T-helper 2 cell treated with Interferon-gamma antibody and Interleukin-4, amounts not matched to agents 100 ng/mL and 5 ng/mL, for 36 hours (primary cell): ENCODE measurements around the gene TMEM143. TPM values are rescaled to one million over a fixed set of nuclear protein-coding genes. Genes with fewer than 3 reads are reported as not detected.

ENCODE experiments used
- intact Hi-C: fragments of 100-400 bp; cut with micrococcal nuclease; formaldehyde crosslinking; loops from one replicate; pipeline ENCODE4 v1.15.1; 2023
- total RNA-seq: library from RNA; stranded (reverse); gene quantifications from 2 replicates; pipeline ENCODE4 v1.2.3, GENCODE V29; 2022

The TMEM143 gene
- total RNA-seq = 14.4 and 17.6 TPM in 2 replicates

DNA sequence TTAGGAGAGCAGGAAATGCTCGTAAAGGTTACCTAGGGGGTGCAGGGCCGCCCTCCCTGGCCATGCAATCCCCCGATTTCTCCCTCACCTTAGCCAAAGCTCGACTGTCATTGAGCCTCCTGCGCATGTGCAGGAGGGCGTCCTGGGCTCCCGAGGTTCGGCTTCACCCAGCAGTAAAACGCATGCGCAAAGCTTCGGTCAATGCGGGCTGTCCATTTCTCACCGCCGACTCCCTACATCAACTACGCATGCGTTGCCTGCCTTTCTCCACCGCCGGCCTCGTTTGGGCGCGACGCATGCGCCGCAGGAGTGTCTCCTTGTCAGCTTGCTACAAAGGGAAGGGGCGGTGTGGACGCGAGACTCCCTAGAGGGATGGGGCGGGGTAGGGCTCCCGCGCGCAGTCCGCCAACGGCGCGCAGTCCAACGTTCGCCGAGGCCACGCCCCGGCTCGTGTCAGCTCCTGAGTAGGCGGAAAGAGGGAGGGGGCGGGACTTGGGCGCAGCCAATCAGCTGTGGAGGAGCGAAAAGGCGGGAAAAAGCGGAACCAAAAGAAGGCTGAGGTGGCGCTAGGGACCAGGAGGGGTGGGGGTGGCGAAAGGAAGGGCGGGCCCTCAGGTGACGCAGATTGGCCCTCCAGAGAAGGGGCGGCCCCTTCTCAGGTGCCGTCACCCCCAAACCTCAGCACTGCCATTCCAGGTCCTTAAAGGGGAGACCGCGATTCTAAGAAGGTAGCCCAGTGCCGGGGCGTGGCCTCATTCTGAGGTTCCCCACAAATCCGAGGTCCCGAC lies at the start of gene TMEM143, which contains the start of gene SYNGR4:
Gene TMEM143 (minus strand): TSS at position 131 of the 788 bp plus-strand sequence. CDS start 20 bp downstream, at position 111.
Gene SYNGR4 (plus strand): TSS at position 558 of the 788 bp plus-strand sequence. CDS start 1,476 bp downstream, outside the sequence.
- intact Hi-C loops = loop anchor here (1.0 to 5.0 kb wide), 10 partner anchors 34 to 1507 kb away; partner anchors contain the start of genes CARD8, CYTH2, DBP and GRWD1

DNA sequence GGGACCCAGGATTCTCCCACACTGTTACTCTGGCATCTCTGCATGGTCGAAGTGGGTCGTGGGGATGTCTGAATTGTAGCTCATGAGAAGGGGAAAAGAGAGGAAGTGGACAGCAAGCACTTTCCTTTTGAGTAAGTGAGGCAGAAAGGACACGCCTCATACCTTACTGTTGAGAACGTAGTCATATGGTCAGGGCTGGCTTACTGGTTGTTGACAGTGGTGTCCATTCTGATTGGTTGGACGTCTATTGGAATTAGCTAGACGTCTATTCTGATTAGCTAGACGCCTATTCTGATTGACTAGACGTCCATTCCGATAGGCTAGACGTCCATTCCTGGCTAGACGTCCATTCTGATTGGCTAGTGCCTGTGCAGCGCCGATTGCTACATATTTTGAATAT lies 42.1 kb upstream of the TMEM143 start:
- intact Hi-C loops = no loop called here

DNA sequence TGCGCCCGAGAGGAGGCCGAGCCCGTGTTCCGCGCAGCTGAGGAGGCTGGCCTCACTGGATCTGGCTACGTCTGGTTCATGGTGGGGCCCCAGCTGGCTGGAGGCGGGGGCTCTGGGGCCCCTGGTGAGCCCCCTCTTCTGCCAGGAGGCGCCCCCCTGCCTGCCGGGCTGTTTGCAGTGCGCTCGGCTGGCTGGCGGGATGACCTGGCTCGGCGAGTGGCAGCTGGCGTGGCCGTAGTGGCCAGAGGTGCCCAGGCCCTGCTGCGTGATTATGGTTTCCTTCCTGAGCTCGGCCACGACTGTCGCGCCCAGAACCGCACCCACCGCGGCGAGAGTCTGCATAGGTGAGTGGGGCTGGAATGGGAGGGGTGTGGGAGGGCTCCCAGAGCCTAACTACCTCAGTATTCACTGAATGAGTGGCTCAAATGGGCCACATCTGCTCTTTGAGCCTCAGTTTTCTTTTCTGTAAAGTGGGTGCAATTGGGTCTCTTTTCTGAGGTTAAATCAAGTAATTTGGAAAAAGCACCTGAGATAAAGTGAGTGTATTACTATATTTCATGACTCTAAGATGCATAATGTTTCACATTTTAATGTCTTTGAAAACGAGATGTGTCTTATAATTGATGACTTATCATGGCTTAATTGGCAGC lies 41.4 kb upstream of the TMEM143 start:
- intact Hi-C loops = no loop called here

DNA sequence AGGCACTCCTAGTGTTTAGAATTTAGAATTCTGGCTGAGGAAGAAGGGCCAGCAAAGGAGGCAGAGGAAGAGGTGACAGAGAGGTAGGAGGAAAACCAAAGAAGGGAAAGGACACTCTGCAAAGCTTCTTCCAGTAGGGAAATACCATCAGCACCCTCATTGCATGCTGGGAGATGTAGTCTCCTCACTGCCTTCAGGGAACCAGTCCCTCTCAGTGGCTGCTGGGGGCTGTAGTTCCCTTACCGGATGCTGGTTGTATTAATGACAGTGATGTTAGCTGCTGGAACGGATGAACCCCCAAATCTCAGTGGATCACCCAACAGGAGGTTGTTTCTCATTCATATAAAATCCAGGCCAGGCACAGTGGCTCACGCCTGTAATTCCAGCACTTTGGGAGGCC lies 39.9 kb upstream of the TMEM143 start:
- intact Hi-C loops = no loop called here

DNA sequence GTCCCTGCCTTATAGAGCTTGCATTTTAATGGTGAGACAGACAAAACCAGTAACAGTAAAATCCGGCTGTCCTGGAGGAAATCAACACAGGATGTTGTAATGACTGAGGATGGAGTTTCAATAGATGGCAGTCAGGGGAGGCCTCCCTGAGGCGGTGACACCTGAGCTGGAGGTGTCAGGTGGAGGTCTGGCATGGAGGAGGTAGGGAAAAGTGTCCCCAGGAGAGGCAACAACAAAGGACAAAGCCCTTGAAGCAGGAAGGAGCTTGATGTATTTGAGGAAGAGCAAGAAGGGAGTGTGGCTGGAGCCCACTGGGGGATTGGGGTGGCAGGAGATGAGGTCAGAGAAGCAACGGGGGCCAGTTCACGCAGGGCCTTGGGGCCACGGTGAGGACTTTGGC lies 37.5 kb upstream of the TMEM143 start:
- intact Hi-C loops = no loop called here

DNA sequence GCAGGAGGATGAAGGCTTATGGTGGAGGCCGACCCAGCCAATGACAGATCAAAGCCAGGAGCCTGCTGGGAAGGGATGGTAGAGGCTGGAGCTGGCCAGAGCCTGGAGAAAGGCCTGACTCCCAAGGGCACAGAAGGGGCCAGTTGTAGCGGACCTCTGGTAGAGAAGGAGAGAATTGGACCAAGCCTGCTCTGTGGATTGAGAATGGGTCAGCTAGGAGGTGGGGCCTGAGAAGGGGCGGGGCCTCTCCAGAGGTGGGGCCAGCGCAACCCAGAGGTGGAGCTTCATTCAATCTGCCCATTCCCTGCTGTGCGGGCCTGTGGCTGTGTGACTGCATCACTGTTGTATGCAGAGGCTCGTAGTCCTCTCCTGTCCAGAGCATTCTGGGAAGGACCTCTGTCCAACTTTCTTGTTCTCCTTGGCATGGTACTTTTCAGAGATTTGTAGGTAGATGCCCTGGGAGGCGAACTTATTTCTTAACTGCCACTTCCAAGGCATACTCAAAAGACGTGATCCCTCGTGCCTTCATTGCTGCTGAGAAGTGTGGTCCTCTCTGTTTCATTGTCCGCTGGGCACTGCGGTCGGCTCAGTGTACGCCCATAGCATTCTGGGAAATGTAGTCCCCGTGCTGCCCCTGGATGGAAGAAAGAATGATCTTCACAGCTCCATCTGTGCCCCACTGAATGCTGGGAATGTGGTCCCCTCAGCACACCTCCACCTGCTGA lies 36.4 kb upstream of the TMEM143 start:
- intact Hi-C loops = no loop called here

DNA sequence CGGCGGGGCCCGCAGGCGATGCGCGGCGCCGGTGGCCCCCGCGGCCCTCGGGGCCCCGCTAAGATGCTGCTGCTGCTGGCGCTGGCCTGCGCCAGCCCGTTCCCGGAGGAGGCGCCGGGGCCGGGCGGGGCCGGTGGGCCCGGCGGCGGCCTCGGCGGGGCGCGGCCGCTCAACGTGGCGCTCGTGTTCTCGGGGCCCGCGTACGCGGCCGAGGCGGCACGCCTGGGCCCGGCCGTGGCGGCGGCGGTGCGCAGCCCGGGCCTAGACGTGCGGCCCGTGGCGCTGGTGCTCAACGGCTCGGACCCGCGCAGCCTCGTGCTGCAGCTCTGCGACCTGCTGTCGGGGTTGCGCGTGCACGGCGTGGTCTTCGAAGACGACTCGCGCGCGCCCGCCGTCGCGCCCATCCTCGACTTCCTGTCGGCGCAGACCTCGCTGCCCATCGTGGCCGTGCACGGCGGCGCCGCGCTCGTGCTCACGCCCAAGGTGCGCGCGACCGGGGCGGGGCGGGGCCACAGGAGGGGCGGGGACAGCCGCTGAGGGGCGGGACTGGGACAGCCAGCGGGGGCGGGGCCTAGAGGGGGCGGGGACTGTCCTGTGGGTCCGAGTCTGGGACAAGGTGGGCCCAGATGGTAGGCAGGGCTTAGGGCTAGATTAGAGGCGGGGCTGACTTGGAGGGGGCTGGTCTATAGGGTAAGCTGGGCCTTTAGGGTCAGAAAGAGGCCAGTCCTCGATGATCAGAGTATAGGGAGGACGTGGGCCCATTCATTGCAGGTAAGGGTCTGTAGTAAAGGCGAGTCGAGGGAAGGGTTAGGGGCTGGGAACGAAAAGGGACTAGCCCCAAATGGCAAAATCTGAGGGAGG lies 34.9 kb upstream of the TMEM143 start:
- intact Hi-C loops = loop anchor here (1.0 to 10.0 kb wide), 5 partner anchors 17 to 96 kb away; partner anchors contain the start of genes CYTH2, GRWD1 and SYNGR4

DNA sequence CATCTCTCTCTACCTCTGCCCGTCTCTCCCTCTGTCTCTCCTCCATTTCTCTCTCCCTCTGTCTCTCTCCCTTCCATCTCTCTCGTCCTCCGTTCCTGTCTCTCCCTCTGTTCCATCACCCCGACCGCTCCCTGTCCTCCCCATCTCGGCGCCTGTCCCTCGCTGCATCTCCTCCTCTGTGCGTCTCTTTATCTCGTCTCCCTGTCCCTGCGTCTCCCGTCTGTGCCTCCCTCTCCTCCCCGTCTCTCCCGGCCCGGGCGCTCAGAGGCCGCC lies 34.3 kb upstream of the TMEM143 start:
- intact Hi-C loops = loop anchor here (1.0 to 10.0 kb wide), 4 partner anchors 34 to 97 kb away; partner anchors contain the start of genes CYTH2, GRWD1 and SYNGR4

DNA sequence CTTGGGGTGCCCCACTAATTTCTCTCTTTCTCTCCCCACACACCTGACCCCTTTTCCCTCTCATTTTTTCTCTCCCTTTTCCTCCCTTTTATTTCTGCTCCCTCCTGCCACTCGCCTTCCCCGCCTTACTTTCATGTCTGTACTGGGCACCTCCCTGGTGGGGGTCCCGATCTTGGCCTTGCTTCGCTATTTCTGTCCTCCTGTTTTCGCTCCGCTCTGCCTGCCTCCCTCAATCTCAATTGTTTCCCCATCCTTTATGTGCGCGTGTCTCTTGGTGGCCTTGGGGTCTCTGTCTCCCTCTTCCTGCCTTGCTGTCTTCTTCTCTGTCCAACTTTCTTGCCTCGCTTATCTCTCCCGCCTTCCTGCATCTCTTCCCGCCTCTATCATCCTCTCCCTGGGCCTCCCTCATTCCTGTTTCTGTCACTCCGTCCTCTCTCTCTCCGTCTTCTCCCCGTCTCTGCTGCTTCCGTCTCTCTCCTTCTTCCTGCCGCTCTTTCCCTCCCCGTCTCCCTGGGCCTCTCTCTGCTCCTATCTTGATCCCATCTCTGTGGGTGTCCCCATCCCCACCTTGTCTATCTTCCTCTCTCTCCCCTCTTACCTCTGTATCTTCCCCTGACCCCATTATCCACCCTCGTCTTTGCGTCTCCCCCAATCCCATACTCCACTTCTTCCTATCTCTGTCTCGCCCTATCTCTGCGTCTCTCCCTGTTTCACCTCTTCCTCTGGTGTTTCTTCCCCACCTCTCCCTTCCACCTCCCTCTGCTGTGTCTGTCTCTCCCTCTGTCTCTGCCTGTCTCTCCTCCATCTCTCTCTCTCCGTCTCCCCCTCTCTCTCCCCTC lies 33.7 kb upstream of the TMEM143 start:
- intact Hi-C loops = loop anchor here (1.0 to 10.0 kb wide), 4 partner anchors 33 to 97 kb away; partner anchors contain the start of genes CYTH2, GRWD1 and SYNGR4

DNA sequence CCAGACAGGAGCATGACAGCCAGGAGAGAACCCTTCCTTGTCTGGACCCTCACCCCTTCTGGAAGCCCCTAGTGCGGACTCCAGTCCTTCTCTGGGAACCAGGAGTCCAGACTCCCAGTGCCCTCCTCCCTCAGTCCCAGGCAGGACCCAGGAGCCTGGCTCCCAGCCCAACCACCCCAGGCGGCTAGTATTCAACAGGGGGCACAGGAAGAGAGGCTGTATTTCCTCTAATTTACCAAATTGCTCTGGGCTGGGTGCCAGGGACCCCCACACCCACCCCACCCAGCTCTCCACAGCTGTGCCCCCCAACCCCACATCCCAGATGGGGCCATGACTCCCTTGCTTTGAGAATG lies 33.1 kb upstream of the TMEM143 start:
- intact Hi-C loops = loop anchor here (10.0 kb wide), 2 partner anchors 48 to 98 kb away; partner anchors contain the start of gene GRWD1

DNA sequence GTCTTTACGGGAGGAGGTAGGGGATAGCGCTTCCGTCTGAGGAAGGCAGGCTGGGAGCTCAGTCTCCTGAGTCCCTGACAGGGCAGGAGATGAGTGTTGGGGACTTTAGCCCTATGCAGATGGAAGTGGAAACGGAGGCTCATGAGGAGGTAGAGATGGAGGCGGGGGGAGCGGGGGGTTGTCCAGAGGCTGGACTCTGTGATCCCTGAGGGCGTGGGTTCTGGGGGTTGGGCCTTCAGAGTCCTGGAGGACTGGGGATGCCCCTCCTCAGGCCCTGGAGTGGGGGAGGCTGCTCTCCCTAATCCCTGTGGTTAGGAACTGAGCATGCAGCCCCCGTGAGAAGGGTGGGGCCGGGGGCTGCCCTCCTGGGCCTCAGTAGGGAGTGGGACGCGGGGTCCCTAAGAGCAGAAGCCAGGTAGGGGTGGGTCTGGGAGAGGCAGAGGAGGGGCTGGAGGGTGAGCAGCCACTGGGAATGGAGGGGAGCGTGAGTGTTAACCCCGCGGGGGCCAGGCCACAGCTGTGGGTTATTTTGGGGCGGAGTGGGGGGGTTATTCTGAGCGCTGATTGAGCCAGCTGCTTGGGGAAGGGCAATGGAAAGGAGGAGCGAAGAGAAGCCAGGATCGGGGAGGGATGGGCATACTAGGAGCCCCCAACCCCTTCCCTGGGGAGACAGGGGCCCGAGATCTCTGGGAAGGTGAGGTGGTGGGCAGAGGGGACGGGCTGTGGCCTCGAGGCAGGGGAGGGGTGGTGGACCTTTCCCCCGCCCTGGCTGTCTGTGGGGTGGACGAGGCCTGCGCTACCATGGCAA lies 32.5 kb upstream of the TMEM143 start:
- intact Hi-C loops = loop anchor here (10.0 kb wide), 2 partner anchors 49 to 99 kb away; partner anchors contain the start of gene GRWD1

DNA sequence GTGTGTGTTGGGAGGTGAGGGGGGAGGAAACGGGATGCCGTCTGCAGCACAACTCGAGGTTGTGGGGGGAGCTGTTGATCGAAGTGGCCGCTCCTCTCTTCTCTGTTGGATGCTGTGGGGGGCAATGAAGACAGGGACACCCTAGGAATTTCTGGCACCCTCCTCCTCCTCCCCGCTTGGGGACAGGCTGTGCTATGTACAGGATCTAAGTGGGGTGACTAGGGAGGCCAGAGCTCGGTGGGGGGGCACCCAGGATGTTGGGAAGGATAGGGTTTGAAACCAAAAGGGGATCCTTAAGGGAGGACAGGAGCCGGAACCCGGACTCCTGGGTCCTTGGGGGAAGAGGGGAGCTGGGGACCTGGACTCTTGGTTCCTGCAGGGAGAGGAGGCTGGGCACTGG lies 31.8 kb upstream of the TMEM143 start:
- intact Hi-C loops = loop anchor here (10.0 kb wide), 2 partner anchors 49 to 99 kb away; partner anchors contain the start of gene GRWD1

DNA sequence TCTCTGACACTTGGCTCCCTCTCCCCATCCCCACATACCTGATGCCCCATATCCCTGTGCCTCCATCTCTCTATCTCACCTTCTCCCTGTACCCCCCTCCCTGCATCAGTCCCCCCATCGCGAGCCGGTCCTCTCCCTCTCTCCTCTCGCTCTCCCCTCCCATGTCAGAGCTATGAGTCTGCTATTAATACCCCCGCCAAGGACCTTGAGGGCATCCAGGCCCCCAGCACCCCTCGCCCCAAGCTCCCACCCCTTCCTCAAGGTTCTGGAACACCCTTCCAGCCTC lies 31.4 kb upstream of the TMEM143 start:
- intact Hi-C loops = loop anchor here (10.0 kb wide), 2 partner anchors 50 to 100 kb away; partner anchors contain the start of gene GRWD1

DNA sequence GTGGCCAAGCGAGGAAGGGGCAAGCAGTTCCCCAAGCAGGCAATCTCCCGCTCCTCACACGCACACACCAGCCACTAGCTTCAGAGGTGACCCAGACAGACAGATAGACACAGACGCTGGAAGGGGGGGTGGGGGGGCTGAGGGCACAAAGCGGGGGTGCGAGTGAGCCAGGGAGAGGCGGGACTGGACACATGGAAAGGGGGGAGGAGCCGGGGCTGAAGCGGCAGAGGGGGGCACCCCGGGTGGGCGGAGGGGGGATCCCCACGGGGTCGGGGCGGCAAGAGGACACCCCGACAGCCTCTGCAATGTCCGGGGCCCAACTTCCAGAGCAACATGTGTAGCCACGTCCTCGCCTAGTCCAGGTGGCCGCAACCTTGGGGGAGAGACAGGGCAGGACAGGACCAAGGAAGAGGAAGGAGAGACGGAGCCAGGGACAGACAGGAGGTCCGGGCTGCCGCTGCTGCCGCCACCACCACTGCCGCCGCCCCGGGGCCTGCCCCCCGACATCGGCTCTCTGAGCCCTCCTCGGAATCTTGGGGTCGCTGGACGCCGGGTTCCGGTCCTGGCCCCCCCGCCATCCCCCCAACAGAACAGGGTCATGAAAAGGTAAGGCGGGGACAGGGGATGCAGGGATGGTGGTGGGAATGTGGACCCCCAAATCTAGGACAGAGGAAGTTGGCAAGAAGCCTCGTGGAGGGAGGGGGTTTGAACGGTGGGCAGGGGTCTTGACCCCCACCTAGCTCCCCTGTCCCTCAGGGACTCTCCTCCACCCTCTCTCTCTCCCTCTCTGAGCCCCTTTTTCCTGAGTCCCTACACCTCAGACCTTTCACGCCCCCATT lies 30.8 kb upstream of the TMEM143 start:
- intact Hi-C loops = loop anchor here (5.0 to 10.0 kb wide), 3 partner anchors 50 to 100 kb away; partner anchors contain the start of gene GRWD1

DNA sequence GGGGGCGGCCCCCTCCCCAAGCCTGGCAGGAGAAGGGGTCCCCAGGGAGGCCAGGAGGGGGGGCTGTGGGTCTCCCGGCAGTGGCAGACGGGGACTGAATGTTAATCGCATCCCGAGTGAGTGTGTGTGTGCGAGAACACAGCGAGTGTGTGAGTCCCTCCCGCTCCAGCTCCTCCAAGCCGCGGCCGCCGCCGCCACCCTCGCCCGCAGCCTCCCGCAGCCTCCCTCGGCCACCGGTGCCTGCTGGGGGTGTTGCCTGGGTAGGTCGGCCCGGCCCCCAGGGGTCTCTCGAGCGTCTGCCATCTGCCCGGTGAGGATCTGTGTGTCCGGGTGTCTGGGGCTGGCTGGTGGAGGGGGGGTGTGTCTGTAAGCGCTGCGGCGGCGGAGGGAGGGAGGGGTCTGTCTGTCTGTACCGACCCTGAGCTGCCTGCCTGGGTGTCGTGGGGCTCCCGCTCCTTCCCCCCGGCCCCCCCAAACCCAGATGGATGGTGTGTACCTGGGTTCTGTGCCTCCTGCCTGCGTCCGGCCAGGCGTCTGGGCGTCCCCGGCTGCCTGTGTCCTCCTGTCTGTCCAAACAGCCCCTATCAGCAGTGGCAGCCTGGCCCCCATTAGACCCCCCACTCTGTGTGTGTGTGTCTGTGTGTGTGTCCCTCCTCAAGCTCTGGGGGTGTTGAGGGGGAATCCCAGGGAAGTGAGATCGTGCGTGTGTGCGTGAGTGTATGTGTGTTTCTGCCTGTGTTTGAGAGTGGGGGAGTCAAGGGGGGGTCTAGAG lies 30.0 kb upstream of the TMEM143 start, which contains the start of gene GRIN2D:
Gene GRIN2D (plus strand): TSS at position 110 of the 772 bp plus-strand sequence. CDS start 4,725 bp downstream, outside the sequence.
- intact Hi-C loops = loop anchor here (5.0 to 10.0 kb wide), 3 partner anchors 51 to 101 kb away; partner anchors contain the start of gene GRWD1

DNA sequence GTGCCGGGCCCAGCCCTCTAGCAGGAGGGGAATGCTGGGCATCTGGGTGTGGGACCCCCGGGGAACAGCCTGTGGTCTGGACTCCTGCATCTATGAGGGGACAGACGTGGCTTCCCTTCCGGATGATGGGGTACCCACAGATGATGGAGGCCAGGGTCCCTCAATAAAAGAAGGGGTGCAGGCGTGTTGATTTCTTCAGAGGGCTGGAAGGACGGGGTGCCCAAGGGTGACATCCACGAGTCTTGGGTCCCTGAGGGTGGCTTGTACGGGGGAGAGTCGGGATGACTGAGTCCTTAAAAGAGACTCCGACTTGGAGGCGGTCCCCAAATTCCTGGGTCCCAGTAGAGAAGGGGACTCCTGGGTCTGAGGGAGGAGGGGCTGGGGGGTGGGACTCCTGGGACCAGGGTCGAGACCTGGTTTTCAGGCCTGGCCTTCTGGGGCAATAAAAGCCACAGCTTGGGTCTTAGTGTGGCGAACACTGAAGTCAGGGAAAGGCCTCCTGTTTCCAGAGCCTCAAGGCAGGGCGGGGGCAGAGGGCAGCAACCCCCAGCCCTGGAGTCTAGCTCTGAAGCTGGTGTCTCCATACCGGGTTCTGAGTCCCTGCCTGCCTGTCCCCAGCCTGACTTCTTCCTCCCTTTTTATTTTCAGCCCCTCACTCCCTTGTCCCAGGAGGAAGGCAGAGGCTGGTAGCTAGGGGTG lies 29.3 kb upstream of the TMEM143 start:
- intact Hi-C loops = loop anchor here (5.0 to 10.0 kb wide), 3 partner anchors 52 to 102 kb away; partner anchors contain the start of gene GRWD1
